ENCODE measurements around the gene LINC01488.

Gene LINC01488

GRCh38 chr11:69513196-69513595 is 31.7 kb downstream of the LINC01488 start:
- no peak for DNase-seq

- DNase-seq = no peak
These were observed 32.3 kb downstream of the LINC01488 start for GRCh38 chr11:69513663-69514224.

GRCh38 chr11:69514771-69515170 is 33.3 kb downstream of the LINC01488 start:
- DNase-seq = no peak

DNA sequence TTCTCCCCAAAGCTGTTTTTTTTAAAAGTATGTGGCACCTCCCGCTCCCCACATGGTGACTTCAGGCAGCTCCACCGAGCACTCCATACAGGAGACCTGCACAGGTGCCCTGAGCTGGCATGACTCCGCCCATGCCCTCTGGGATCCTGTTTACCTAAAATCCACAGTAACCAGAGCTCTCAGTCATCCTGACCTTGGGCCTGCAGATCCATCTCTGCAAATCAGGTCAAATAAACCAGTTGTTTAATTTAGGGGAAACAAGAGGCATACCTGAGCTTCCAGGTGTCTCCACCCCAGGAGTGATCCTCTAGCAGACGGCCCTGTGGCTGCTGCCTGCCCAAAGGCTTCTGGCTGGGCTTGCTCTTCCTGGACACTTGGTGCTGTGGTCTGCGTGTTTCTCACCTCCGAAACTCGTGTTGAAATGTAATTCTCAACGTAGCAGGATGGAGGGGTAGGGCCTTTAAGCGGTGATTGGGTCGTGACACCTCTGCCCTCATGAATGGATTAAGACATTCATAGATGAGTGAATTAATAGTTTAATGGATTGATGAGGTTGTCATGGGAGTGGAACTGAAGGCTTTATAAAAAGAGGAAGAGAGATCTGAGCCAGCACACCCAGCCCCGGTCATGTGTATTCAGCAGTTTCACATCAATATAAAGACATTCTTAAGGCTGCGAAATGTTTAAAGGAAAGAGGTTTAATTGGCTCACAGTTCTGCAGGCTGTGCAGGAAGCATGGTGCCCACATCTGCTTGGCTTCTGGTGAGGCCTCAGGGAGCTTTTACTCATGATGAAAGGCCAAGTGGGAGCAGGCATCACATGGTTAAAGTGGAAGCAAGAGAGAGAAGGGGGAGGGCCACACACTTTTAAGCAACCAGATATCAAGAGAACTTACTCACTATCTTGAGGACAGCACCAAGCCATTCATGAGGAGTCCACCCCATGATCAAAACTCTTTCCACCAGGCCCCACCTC is 34.1 kb downstream of the LINC01488 start:
- no peak for DNase-seq

DNA sequence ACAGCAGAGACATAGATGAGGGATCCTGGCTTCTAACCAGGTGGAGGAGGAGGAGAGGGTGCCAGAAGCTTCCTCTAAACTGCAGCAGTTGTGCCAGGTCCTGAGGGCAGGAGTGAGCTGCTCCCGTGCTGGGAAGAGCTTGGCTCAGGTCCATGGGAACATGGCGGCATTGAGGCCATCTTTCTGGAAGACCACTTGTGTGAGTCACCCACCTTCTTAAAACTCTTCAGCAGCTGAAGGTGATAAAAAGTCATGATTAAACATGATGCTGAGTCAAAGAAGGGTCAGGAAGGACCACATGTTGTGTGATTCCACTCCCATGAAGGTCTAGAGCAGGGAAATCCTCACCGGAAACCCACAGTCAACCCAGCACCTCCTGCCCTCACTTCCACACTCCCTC is 35.1 kb downstream of the LINC01488 start:
- DNase-seq = no peak

GRCh38 chr11:69518081-69518950 is 36.9 kb downstream of the LINC01488 start:
- DNase-seq = no peak

- no peak for DNase-seq
These were observed 38.9 kb downstream of the LINC01488 start for GRCh38 chr11:69520186-69520916.

DNA sequence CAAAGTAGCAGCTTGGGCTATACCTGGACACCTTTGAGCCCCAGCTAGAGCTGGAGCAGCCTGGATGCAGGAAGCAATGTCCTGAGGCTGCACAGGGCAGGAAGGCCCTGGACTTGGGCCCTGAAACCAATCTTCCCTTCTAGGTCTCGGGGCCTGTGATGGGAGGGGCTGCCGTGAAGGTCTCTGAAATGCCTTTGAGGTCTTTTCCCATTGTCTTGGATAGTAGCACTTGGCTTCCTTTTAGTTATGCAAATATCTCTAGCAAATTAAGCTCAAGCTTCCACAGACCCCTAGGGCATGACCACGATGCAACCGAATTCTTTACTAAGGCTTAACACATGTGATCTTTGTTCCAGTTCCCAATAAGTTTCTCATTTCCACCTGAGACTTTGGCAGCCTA is 40.0 kb downstream of the LINC01488 start:
- DNase-seq = no peak

GRCh38 chr11:69523453-69523852 is 42.0 kb downstream of the LINC01488 start:
- no peak for DNase-seq

DNA sequence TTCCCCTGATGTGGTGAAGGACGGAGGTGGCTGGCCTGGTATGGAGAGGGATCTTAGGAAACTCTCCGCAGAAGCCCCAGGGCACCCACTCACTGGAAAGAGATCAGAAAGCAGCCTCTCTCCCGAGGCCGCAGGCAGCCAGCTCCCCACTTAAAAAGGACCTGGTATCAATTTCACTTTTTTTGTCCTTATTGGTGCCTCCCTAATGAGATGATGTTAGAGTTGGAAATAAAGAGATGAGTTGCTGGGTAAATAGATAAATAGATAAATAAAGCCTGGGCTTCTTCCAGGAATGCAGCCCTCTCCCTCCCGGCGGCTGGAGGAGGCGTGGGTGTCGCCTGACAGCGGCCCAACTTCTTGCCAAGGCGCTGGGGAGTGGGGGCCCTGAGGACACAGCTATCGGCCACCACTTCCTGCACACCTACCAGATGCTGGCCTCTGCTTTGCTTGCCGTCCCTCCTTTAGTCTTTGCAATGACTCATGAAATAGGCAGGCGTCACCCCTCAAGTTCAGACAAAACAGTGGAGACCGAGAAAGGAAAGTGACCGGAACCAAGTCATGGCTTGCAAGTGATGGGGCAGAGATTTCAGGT is 42.9 kb downstream of the LINC01488 start:
- no peak for DNase-seq

- no peak for DNase-seq
These were observed 43.5 kb downstream of the LINC01488 start for GRCh38 chr11:69524991-69525411.

DNA sequence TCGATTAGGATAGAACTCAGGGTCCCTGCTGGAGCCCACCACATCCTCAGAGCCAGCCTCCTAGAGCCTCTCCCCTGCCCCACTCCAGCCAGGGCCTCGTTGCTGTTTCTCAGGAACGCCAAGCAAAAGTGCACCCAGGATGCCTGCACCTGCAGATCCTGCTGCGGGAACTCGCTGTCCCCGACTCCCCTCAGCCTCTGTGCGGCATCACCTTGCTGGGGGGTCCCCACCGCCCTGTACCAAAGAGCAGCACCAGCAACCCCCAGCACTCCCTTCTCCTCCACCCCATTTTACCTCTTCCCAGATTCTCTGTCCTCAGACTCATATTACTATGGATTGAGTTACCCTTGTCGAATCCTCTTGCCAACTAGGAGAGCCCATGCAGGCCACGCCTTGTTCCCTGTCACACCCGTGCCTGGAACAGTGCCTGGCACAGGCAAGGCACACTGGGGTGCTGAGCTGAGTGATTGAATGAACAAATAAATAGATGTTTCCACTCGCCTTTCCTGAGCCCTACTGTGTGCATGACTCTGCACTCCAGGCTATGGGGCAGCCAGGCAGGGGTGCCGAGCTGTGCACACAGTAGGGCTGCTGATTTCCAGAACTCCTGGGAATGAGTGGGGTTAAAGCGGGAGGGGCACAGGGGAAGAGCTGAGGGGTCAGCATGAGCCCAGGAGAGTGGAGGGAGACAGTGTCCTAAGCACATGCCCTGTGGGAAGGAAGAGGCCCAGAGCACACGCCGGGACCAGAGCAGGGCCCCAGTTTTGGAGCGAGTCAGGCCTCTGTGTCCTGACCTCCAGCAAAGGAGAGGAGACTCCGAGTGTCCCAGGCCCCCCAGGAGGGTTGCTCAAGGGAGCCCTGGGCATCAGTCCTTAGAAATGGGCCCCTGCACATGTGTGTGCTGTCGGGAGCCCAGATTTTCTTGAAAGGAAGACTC is 44.3 kb downstream of the LINC01488 start:
- DNase-seq = no peak

- no peak for DNase-seq
These were observed 45.0 kb downstream of the LINC01488 start for GRCh38 chr11:69526453-69526810.

DNA sequence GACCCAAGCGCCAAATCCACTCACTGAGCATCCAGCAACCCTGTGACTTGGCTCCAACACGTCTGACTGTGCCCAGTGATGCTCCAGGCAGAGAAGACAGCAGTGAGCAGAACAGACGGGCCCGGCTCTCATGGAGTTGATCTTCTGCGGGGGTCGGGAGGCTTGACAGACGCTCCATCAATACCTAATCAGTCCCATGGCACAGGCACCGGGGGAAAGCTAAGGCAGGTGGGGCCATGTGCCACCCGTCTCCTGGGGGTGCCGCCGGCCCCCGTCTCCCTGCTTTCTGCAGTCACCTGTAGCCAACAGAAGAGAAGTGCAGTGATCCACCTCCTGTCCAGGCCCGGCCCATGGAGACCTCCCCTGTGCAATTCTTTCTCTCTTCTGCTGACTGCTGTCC is 47.5 kb downstream of the LINC01488 start:
- DNase-seq = no peak

DNA sequence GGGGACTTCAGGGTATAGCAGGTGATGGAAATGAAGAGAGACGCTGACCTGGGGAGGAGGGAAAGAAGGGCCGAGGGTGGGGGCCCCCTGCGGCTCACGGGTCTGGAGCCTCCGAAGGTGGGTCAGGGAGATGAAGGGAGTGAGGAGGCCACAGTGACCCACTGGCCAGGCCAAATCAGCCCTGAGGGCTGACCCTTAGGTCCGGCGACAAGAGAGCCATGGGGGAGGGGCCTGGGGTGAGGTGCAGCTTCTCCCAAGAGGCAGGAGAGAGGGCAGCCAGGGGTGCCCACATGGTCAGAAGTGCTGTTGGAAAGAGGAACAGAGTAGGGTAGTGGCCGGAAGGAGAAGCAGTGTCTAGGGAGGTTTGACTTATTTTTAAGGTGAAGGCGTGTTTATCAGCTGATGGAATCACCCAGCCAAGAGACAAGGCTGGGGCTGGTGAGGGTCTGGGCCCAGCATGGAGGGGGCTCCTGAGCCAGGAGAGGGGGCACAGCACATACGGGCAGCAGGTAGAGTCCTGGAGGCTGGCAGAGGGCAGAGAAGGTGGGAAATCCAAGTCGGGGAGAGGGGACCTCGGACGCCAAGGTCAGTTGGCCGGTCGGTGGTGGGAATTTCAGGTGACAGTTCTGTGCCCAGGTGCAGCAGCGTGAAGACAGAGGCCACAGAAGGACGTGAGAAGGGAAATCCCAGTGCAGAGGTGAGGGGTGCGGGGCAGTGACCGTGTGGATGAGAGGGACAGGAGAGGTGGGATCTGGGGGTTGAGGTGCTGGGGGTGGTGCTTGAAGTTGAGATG is 49.0 kb downstream of the LINC01488 start:
- no peak for DNase-seq

- DNase-seq = no peak
These were observed 49.7 kb downstream of the LINC01488 start for GRCh38 chr11:69531071-69531716.

DNA sequence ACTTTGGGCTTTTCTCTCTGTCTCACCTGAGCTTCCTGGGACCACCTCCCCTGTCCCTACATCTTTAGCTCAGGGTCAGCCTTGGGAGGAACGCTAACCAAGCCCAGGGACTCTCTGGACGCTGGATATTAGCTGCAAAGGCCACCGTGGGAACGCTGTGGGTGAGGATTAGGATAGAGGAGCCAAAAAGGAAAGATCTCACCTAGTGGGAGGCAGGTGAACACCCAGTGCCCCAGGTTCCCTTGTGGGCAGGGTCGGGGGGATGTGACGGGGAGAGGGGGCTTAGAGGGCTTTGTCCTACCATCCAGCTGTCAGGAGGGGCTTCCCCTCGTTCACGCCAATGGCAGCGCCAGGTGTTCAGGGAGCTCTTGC is 50.2 kb downstream of the LINC01488 start:
- DNase-seq = no peak

- no peak for DNase-seq
These were observed 52.1 kb downstream of the LINC01488 start for GRCh38 chr11:69533296-69534165.

DNA sequence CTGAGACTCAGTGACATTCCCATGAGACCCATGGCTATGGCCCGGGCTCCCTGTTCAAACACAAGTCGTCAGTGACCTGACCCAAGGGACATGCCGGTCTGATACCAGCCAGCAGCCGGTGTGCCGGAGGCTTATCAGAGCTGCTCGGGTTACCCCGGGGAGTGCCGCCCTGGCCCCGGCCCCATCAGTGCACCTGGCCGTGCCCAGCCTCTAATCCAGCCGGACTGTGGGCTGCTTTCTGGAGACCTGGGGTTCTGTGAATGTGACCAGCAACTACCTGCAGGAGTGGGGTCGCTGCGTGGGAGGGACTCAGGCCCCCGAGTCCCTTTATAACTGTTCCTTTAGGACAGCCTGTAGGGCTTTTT is 52.7 kb downstream of the LINC01488 start:
- DNase-seq = no peak

Measured in NCI-H524 treated with DMSO at 0.1 percent for 48 hours (cell line).